Suppressor macrophage (primary cell): Measurements from ENCODE around the gene ABCA10.
"Not testable (repeated sequence)": the region's sequence is repeated elsewhere in the genome, so short reads cannot be mapped to it uniquely, and the experiment has no call there.

Experiments
- DNase-seq, 4 experiments: peaks; one replicate each; pipeline ENCODE4 v3.0.0-alpha.2; 2020 to 2022

Gene ABCA10

DNA sequence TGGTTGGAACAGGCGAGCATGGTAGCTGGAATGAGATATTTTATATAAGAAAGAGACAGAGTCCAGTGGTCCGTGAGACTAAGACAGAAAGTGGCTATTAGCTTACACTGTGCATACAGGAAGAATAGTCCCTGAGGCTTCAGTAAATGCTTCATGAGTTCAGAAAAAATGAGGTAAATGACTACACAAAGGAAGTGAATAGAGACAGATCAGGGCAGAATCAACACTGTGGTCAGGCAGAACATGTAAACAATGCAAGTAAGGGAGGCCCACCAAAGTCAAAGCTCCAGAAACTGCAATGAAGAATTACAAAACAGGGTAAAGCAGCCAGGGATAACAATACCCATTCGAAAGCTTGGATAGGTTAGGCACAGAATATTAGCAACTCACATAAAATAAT lies 4.8 kb downstream of the ABCA10 start:
- no peak for DNase-seq

DNA sequence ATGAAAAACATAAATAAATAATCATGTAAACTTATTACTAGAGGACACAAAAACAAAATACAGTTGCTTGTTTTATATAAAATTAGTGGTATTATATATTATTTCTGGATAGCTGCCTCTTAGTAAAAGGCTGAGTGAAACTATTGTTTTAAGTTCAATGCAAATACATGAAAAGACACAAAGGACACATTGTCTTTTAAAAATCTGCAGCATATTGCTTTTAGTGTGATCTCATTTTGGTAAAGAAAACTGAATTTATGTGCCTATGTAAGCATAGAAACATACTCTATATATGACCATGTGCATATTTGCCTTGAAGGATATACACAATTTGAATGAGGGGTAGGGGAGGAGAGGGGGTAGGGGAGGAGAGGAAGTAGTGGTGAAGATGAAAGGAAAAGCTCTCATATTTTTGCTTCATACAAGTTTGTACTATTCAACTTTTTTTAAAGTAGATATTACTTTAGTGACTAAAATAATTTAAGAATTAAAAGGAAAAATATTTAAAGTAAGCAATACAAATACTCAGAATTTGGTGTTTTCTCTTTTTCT lies 5.8 kb downstream of the ABCA10 start:
- DNase-seq, result no peak

DNA sequence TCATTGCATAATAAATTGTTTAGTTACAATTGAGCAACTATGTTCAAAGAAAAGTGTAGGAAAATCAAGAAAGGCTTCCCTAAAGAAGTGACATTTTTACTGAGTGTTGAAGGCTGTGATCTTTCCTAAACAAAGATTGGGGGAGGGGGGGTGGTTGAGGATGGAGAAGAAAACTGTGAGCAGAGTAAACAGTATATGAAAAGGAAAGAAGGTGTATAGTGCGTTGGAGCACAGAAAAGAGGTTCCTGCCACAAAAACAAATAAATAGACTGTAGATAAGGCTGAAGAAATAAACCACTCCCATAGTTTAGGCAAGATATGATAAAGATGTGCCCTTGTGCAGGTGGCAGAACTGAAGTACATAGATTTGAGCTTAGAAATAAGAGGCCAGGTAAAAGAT lies 8.5 kb downstream of the ABCA10 start:
- DNase-seq, result no peak

DNA sequence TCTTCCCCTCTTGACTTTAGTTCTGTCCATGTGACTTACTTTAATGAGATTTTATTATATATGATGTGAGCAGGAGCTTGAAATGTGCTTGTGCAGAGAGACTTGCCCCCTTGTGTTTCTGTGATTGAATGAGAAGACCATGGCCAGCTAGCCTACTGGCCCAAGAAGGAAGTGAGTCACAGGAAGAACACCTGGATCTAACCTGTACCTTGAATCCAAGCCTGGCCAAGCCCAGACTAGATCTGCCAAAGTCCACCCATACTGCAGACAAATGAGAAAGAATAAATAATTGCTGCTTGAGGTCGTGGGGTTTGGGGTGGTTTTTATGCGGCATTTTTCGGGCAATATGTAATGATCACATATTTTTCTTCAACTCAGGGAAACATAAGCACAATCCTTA lies 9.6 kb downstream of the ABCA10 start:
- DNase-seq, result no peak

DNA sequence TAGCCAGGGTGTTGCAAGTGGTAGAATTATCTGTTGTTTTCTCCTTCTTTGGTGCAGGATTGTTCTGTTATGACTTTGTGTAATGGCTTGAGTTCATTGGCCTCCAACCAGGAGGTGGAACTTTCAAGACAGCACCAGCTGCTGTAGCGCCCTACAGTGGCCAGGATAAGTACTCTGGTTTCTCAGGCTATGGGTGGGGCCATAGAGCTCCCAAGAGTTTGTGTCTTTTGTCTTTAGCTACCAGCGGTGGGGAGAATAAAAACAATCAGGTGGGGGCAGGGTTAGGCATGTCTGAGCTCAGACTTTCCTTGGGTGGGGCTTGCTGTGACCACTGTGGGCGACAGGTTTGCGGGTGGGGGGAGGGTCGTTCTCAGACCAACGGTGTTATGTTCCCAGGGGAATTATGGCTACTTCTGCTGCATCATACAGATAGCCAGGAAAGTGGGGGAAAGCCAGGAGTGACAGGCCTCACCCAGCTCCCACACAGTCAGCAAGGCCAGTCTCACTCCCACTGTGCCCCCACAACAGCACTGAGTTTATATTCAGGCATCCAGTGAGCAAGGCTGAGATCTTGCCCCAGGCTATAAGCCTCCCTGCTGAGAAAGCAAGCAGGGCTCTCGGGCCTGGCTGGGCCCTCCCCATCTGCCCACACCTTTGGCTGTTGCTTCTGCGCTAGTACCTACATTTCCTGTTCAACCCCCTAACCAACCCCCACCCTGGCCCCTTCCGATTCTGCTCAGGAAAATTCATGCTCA lies 15.4 kb downstream of the ABCA10 start:
- DNase-seq, result no peak

DNA sequence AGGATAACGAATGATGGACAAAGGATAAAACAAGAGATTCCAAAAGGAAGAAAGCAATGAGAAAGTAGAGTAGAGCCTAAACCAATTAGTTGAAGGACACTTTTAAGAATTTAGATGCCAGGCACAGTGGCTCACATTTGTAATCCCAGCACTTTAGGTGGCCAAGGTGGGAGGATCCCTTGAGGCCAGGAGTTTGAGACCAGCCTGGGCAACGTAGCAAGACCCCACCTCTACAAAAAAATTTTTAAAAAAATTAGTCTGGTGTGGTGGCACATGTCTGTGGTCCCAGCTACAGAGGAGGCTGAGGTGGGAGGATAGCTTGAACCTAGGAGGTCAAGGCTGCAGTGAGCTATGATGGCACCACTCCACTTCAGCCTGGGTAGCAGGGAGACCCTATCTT lies 20.0 kb downstream of the ABCA10 start:
- DNase-seq, result no peak

DNA sequence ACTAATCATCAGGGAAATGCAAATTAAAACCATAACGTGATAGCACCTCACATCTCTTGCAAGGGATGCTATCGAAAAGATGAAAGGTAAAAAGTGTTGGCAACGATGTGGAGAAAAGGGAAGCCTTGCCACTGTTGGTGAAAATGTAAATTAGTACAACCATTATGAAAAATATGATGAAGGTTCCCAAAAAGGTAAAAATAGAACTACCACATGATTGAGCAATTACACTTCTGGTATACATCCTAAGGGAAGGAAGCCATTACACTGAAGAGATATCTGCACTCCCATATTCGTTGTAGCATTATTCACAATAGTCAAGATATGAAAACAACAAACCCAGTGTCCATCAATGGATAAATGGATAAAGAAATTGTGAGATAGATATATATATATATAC lies 21.5 kb downstream of the ABCA10 start:
- DNase-seq, result peak in 2 of 4 experiments; percentile 44 to 62

DNA sequence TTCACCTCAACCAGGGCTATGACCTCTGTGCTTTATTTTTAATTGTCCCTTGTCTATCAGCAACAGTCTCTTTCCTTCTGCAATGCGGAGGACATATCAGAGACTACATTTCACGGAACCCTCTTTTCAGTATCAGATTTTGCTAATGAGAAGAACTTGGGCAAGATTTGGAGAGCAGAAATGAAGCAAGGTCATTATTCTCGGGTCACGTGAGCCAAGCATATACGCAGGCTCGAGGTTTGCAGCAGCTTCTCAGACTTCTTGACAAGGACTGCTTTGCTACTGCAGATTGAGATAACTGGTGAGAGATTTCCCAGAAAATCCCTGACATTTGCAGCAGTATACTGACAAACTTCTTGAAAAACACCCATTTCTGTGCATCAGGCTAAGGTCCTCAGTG lies 30.4 kb downstream of the ABCA10 start:
- no peak for DNase-seq

DNA sequence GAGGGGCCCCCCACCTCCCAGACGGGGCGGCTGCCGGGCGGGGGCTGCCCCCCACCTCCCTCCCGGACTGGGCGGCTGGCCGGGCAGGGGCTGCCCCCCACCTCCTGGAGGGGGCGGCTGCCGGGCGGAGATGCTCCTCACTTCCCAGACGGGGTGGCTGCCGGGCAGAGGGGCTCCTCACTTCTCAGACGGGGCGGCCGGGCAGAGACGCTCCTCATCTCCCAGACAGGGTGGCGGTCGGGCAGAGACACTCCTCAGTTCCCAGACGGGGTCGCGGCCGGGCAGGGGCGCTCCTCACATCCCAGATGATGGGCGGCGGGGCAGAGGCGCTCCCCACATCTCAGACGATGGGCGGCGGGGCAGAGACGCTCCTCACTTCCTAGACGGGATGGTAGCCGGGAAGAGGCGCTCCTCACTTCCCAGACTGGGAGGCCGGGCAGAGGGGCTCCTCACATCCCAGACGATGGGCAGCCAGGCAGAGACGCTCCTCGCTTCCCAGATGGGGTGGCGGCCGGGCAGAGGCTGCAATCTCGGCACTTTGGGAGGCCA lies 32.4 kb downstream of the ABCA10 start:
- DNase-seq, result not testable (repeated sequence)

DNA sequence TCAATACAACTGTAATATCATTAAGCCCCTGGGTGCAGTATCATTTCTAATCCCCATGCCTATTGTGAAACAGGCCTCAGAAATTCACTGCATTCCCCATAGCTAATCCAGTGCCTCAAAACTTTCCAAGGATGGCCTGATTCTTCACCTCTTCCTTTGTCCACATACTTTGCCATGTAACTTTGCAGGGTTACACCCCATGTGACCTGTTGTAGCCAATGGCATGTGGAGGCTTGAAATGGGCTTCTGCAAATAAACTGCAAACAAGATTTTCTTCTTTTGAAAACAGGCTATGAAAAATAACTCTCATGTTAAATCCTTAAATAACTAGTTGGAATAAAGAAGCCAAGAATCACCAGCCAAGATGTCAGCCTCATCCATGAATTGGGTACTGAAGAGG lies 35.9 kb downstream of the ABCA10 start:
- DNase-seq, result no peak

DNA sequence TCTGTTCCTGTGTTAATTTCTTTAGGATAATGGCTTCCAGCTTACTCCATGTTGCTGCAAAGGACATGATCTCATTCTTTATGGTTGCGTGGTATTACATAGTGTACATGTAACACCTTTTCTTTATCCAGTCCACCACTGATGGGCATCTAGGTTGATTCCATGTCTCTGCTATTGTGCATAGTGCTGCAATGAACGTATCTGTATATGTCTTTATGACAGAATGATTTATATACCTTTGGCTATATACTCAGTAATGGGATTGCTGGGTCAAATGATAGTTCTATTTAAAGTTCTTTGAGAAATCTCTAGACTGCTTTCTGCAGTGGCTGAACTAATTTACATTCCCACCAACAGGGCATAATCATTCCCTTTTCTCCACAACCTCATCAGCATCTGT lies 39.8 kb downstream of the ABCA10 start:
- DNase-seq, result no peak

DNA sequence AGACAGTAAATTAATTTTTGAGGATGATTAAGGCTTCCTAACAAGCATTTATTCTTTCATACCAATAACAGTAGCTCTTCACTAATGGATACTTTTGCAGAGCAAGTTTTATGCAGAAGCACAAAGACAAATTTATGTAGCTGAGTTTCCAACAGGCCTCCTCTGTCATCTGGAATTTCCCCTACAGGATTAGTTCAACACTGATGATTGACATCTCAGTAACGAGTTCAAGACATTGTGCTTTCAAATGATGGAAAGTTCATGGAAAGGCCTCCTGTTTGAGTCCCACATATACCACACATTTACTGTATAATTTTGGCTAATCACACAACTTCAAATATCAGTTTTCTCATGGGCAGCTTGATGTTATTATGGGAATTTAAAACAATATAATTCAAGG lies 40.6 kb downstream of the ABCA10 start:
- no peak for DNase-seq

DNA sequence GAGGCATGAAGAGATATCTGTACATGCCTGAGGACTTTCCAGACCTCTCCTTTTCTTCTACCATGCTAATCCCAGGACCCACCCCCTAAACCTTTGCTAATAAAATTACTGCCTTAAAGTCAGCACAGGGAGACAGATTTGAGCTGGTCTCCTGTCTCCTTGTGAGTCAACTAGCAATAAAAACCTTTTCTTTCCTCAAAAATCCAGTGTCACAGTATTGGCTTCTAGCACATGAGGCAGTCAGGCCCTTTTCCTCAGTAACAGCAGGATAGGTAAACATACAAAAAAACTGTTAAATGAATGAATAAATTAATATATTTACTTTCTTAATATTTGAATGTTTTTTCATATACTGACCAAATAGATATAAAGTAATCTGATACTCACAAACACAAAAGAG lies 41.3 kb downstream of the ABCA10 start:
- no peak for DNase-seq

DNA sequence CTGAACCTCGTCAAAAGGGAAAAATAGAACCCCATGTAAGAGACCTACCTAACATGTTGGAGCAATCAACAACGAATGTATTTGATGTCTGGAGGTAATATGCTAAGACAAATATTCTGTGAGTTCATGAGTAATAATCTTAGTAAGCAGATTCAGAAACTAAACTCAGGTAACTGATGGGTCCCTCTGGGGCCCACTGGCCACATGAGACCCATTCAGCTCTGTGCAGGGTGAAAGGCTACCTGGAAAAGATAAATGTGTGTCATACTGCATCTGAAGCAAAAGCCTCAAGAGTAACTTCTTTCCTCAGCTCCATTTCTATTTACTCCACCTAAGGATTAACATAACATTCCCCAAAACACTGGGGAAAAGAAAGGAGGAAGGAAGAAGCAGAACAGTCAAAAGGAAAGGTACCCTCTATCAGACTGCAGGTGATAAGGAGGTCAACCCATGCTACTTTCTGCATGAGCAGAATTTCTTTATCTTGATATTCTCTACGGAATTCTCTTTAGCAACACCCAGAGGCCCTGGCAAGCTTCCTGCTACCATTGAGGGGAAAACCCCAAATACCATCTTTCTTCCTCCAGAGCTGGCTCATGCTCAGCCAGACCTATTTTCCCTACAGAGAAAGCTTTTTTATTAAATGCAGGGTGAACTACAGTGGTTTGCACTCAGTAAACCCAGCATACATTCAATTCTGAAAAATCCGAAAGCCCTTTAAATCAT lies 49.2 kb downstream of the ABCA10 start:
- peak; percentile 27 to 61 (median 50) for DNase-seq

DNA sequence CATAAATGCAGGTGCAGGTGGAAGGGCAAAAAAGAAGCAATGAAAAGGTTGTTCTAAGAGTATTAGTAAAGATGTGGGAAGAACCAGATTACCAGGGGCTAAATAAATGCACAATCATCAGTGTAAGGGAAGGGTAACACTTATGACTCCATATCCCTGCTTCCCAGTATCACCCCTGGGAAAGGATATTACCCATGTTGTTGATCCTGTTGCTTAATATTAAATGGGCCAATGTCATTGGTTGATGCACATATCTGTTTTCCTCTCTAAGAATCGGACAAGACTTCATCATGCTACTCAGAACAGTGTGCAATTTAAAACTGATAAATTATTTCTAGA lies 52.2 kb downstream of the ABCA10 start:
- no peak for DNase-seq

DNA sequence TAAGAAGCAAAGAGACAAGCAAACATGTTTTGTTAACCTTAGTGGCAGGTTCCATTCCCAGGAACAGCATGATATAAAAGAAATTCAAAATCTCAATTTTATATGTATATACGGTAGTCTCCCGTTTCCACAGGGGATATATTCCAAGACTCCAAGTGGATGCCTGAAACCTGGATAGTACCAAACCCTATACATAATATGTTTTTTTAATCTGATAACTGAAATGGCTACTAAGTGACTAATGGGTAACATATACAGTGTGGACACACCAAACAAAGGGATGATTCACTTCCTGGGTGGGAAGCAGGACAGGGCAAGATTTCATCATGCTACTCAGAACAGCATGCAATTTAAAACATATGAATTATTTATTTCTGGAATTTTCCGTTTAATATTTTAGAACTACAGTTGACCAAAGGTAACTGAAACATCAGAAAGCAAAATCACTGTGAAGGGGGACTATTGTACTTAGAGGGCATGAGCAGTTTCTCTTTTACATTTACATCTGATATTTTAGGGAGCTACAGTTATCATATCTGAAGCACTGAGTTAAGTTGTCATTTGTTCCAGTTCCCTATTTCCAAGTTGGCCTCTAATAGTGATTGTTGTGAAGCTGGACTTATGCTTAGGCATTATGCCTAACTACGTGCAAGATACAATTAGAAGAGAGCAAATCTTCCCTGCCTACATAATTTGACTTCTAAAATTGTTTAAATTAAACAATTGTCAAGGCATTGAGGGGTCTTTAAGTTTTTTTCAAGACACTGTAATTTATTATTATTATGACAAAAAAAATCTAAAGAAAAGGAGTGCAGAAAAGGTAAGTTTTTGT lies 52.8 kb downstream of the ABCA10 start:
- DNase-seq, result peak; percentile 53 to 86 (median 76)

DNA sequence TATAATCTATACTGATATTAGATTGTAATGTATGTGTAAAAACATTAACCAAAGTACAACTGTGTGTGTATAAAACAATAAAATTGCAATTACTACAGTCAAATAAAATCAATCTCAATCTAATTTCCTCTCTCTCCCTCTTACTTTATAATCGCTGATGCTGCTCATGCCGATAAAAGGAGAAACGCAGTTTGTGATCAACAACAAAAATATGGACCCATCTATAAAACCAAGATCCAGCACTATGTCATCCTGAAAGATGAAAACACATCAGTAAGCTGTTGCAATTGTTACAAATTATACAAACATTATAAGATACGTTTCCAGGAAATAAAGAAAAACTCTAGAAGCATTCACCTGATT lies 53.4 kb downstream of the ABCA10 start:
- DNase-seq, result no peak

DNA sequence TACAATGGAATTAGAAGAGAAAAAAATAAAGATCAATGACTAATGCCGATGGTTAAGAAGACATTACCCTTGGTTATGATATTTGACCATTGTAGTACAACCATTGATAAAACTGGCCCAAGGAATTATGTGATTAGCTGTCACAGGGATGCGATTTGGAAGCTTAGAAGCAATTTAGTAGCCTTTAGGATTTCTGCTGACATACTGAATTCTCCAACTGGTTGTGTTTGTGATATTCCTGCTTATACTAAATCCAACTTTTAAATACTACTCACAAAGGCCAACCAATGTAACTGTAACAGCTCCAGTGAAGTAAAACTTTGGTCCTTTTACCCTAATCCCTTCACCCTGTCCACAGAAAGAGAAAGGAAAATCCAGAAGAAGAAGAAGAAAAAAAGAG lies 55.5 kb downstream of the ABCA10 start:
- no peak for DNase-seq

DNA sequence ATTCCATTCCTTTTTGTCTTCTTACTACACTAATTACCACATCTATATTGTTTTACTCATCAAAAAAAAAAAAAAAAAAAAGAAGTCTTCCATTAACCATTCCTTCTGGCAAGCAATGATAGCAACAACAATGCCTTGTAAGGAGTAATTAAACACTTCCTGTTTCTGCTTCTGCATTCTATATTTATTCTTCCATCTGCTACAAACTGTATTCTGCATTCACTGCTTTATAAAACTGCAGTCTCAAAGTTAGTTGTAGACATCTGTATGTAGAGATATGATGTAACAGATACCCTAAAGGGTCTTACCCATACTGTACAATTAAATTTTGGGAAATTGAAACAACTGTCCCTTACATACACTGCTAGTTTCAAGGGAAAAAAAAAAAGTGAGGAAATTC lies 58.2 kb downstream of the ABCA10 start:
- DNase-seq, result peak in 2 of 4 experiments; percentile 82 to 83

DNA sequence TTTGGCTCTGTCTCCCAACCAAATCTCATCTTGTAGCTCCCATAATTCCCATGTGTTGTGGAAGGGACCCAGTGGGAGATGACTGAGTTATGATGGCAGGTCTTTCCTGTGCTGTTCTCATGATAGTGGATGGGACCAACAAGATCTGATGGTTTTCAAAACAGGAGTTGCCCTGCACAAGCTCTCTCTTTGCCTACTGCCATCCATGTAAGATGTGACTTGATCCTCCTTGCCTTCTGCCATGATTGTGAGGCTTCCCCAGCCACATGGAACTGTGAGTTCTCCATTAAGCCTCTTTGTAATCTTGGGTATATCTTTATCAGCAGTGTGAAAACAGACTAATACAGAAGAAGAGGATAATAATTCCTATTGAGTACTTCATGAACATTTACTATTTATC lies 60.0 kb downstream of the ABCA10 start:
- not testable (repeated sequence) for DNase-seq

DNA sequence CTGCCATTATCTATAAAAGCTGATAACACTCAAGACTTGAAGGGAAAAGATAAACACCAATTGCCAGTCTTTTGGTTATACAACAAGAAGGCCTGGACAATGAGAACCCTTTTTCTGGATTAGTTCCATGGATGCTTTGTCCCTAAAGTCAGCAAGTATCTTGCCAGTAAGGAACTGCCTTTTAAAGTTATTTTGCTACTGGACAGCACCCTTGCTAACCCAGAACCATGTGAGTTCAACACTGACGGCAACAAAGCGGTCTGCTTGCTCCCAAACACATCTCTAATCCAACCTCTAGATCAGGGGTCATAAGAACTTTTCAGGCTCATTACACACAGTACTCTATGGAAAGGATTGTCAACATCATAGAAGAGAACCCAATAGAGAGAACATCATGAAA lies 61.7 kb downstream of the ABCA10 start:
- no peak for DNase-seq

DNA sequence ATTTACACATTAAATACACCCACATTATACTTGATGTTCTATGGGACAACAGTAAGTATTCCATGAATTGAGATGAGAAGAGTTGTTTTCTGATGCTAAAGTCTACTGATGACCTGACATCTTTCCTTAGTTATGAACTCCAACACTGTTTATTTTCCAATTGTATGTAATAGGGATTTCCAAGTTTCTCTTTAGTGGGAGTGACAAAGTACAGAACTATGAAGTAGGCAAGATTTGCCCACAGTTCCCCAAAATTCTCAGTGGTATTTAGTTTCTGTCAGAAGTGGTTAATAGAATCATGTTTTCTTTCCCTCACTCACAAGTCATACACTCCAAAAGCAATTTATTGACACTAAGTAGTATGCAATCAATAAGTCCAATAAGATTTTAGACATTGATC lies 64.4 kb downstream of the ABCA10 start:
- peak in 1 of 4 experiments; percentile 29 for DNase-seq

DNA sequence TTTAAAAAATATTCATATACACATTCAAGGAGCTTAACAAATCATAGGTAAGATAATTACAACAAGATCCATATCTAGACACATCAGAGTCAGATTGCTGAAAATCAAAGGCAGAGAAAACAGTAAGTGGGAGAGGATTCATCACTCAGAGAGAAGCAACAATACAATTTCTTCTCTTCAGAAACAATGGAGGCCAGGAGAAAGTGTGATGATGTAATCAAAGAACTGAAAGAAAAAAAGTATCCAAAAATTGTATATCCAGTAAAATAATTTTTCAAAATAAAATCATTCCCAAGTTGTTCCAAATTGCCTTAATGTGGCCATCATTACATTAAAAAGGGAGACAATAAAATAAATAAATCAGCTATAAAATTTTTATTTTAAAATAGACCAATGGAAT lies 69.2 kb downstream of the ABCA10 start:
- DNase-seq, result no peak
